HepG2 (cell line): ENCODE results near the gene INO80C. TPM values are rescaled to one million over a fixed set of nuclear protein-coding genes. Genes with fewer than 3 reads are reported as not detected.
A peak's percentile ranks its signal among the peaks of the same experiment; 100 is the strongest.

Experiments
- EP300 ChIP-seq, 3 experiments: sonication (generic) in 1 of 3; formaldehyde crosslinking in 1 of 3; IDR thresholded peaks; 2 replicates each; pipeline versions ENCODE4 v1.5.1 to v1.6.1; 2011 to 2020; ENCODE audit warnings: low read depth in 2 of 3, low read length in 2 of 3, borderline replicate concordance in 1 of 3, improper control_type of control experiment in 1 of 3, mild to moderate bottlenecking in 1 of 3, missing genetic modification reagents in 1 of 3, moderate library complexity in 1 of 3
- MAFK ChIP-seq, 2 experiments: IDR thresholded peaks in 1 of 2; conservative IDR thresholded peaks in 1 of 2; 2 replicates each; pipeline ENCODE4 v1.6.1; 2011; ENCODE audit warnings: improper control_type of control experiment in 2 of 2, low read length in 2 of 2
- MATR3 ChIP-seq: sonication (generic); formaldehyde crosslinking; IDR thresholded peaks from 2 replicates; pipeline ENCODE4 v1.4.0; 2020; ENCODE audit warnings: missing genetic modification reagents
- RBM22 ChIP-seq: fragments of 200-400 bp; formaldehyde crosslinking; optimal IDR thresholded peaks from 2 replicates; pipeline ENCODE3; 2017; ENCODE audit warnings: mild to moderate bottlenecking, low read length, moderate library complexity
- YEATS2 ChIP-seq: sonication (generic); formaldehyde crosslinking; IDR thresholded peaks from 2 replicates; pipeline ENCODE4 v1.4.0; 2020; ENCODE audit warnings: missing genetic modification reagents, borderline replicate concordance
- ZBTB21 ChIP-seq: sonication (generic); formaldehyde crosslinking; IDR thresholded peaks from 2 replicates; pipeline ENCODE4 v1.4.0; 2020; ENCODE audit warnings: missing genetic modification reagents
- ZBTB8A ChIP-seq: sonication (generic); formaldehyde crosslinking; IDR thresholded peaks from 2 replicates; pipeline ENCODE4 v1.4.0; 2020; ENCODE audit warnings: mild to moderate bottlenecking, low read depth, missing genetic modification reagents, borderline replicate concordance
- ZNF605 ChIP-seq: sonication (generic); formaldehyde crosslinking; IDR thresholded peaks from 2 replicates; pipeline ENCODE4 v1.8.0; 2022; ENCODE audit warnings: mild to moderate bottlenecking, missing genetic modification reagents
- polyA plus RNA-seq, 8 experiments: library from polyadenylated mRNA; depleted of rRNA in 3 of 8; stranded (reverse) in 7 of 8; unstranded in 1 of 8; fragments of >200 nt; fragmentation: Illumina TruSeq in 4 of 8; extraction: Trizol in 4 of 8; gene quantifications; 2 replicates each; pipeline versions ENCODE4 v1.2.1 to v1.2.3, GENCODE V29; 2011 to 2016; ENCODE audit warnings: low read depth in 4 of 8, missing spikeins in 1 of 8, mixed read lengths in 1 of 8; ENCODE audit not compliant: insufficient read depth in 1 of 8
- total RNA-seq, 5 experiments: library from RNA; depleted of rRNA; stranded (reverse); fragments of >200 nt; fragmentation: Illumina TruSeq; extraction: Trizol; gene quantifications; 2 replicates each; pipeline ENCODE4 v1.2.3, GENCODE V29; 2016; ENCODE audit warnings: low read depth in 1 of 5
- TF ChIP-seq, protein P1 (sequence below), 2 experiments: sonication (generic) in 1 of 2; formaldehyde crosslinking in 1 of 2; IDR thresholded peaks; 2 replicates each; pipeline versions ENCODE4 v1.5.1 to v1.6.1; 2011 to 2020; ENCODE audit warnings: borderline replicate concordance in 1 of 2, low read depth in 1 of 2, low read length in 1 of 2, mild to moderate bottlenecking in 1 of 2, missing genetic modification reagents in 1 of 2, moderate library complexity in 1 of 2
- TF ChIP-seq, protein P2 (sequence below): IDR thresholded peaks from 2 replicates; pipeline ENCODE4 v1.6.1; 2016
- TF ChIP-seq, protein P3 (sequence below): sonication (generic); formaldehyde crosslinking; IDR thresholded peaks from 2 replicates; pipeline ENCODE4 v1.5.1; 2020; ENCODE audit warnings: mild to moderate bottlenecking, missing genetic modification reagents, moderate library complexity
- TF ChIP-seq, protein P4 (sequence below): sonication (generic); formaldehyde crosslinking; IDR thresholded peaks from 2 replicates; pipeline ENCODE4 v1.4.0; 2020; ENCODE audit warnings: missing genetic modification reagents
- TF ChIP-seq, protein P5 (sequence below): sonication (generic); formaldehyde crosslinking; IDR thresholded peaks from 2 replicates; pipeline ENCODE4 v1.8.0; 2022; ENCODE audit warnings: low read depth, missing genetic modification reagents
- TF ChIP-seq, protein P6 (sequence below), 2 experiments: sonication (generic) in 1 of 2; formaldehyde crosslinking in 1 of 2; IDR thresholded peaks; 2 replicates each; pipeline versions ENCODE4 v1.4.0 to v1.6.1; 2018 to 2020; ENCODE audit warnings: missing genetic modification reagents in 2 of 2, borderline replicate concordance in 1 of 2, low read depth in 1 of 2, mild to moderate bottlenecking in 1 of 2, missing biosample characterization in 1 of 2

INO80C gene
- total and polyA plus RNA-seq, 2 of the 13 experiments (the other 11 are each of a cell fraction or from before 2014, with no cell fraction given) = 8.2 to 15.4 TPM

DNA sequence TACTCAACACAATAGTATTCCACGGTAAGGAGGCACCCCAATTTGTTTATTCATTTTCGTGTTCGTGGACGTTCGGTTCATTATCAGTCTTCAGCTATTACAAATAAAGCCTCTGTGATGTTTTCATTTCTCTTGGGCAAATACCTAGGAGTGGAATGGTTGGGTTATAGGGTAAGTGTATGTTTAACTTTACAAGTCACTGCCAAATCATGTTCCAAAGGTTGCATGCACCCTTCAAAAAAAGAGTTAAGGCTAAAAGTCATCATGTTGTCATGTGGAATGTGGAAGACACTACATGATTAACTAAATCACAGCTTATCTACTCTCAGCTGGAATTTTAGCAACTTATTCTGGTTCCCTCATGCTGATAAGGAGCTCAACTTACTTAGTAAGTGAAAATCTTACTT lies 15.8 kb downstream of the INO80C start (continued):
- TF ChIP-seq, protein P1, sequence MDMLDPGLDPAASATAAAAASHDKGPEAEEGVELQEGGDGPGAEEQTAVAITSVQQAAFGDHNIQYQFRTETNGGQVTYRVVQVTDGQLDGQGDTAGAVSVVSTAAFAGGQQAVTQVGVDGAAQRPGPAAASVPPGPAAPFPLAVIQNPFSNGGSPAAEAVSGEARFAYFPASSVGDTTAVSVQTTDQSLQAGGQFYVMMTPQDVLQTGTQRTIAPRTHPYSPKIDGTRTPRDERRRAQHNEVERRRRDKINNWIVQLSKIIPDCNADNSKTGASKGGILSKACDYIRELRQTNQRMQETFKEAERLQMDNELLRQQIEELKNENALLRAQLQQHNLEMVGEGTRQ (IDR thresholded peaks at IDR 0.05; ENCODE audit: low read depth, low read length) = no peak
- TF ChIP-seq, protein P1 (CRISPR knock-in tag; IDR thresholded peaks at IDR 0.05; ENCODE audit: borderline replicate concordance) = no peak
- TF ChIP-seq YEATS2 (CRISPR knock-in tag) = no peak
- TF ChIP-seq, protein P2, sequence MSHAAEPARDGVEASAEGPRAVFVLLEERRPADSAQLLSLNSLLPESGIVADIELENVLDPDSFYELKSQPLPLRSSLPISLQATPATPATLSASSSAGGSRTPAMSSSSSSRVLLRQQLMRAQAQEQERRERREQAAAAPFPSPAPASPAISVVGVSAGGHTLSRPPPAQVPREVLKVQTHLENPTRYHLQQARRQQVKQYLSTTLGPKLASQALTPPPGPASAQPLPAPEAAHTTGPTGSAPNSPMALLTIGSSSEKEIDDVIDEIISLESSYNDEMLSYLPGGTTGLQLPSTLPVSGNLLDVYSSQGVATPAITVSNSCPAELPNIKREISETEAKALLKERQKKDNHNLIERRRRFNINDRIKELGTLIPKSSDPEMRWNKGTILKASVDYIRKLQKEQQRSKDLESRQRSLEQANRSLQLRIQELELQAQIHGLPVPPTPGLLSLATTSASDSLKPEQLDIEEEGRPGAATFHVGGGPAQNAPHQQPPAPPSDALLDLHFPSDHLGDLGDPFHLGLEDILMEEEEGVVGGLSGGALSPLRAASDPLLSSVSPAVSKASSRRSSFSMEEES (CRISPR knock-in tag) = no peak
- no peak for TF ChIP-seq ZBTB8A
- TF ChIP-seq RBM22 = no peak
- TF ChIP-seq MAFK (conservative IDR thresholded peaks at IDR 0.05 in 1 of 2, IDR thresholded peaks at IDR 0.05 in 1 of 2; ENCODE audit: low read length in 2 of 2) = no peak
- TF ChIP-seq, protein P3, sequence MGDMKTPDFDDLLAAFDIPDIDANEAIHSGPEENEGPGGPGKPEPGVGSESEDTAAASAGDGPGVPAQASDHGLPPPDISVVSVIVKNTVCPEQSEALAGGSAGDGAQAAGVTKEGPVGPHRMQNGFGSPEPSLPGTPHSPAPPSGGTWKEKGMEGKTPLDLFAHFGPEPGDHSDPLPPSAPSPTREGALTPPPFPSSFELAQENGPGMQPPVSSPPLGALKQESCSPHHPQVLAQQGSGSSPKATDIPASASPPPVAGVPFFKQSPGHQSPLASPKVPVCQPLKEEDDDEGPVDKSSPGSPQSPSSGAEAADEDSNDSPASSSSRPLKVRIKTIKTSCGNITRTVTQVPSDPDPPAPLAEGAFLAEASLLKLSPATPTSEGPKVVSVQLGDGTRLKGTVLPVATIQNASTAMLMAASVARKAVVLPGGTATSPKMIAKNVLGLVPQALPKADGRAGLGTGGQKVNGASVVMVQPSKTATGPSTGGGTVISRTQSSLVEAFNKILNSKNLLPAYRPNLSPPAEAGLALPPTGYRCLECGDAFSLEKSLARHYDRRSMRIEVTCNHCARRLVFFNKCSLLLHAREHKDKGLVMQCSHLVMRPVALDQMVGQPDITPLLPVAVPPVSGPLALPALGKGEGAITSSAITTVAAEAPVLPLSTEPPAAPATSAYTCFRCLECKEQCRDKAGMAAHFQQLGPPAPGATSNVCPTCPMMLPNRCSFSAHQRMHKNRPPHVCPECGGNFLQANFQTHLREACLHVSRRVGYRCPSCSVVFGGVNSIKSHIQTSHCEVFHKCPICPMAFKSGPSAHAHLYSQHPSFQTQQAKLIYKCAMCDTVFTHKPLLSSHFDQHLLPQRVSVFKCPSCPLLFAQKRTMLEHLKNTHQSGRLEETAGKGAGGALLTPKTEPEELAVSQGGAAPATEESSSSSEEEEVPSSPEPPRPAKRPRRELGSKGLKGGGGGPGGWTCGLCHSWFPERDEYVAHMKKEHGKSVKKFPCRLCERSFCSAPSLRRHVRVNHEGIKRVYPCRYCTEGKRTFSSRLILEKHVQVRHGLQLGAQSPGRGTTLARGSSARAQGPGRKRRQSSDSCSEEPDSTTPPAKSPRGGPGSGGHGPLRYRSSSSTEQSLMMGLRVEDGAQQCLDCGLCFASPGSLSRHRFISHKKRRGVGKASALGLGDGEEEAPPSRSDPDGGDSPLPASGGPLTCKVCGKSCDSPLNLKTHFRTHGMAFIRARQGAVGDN = no peak
- peak in 1 of 2 experiments; percentile 76; a peak in 2 of 4 replicates for TF ChIP-seq EP300 (IDR thresholded peaks at IDR 0.05; ENCODE audit: low read depth in 2 of 2, low read length in 2 of 2)
- TF ChIP-seq EP300 (CRISPR knock-in tag; IDR thresholded peaks at IDR 0.05; ENCODE audit: borderline replicate concordance) = peak; percentile 19; the same call in 1 of the 2 replicates
- TF ChIP-seq, protein P4, sequence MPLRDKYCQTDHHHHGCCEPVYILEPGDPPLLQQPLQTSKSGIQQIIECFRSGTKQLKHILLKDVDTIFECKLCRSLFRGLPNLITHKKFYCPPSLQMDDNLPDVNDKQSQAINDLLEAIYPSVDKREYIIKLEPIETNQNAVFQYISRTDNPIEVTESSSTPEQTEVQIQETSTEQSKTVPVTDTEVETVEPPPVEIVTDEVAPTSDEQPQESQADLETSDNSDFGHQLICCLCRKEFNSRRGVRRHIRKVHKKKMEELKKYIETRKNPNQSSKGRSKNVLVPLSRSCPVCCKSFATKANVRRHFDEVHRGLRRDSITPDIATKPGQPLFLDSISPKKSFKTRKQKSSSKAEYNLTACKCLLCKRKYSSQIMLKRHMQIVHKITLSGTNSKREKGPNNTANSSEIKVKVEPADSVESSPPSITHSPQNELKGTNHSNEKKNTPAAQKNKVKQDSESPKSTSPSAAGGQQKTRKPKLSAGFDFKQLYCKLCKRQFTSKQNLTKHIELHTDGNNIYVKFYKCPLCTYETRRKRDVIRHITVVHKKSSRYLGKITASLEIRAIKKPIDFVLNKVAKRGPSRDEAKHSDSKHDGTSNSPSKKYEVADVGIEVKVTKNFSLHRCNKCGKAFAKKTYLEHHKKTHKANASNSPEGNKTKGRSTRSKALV (CRISPR knock-in tag) = no peak
- no peak for TF ChIP-seq ZNF605 (CRISPR knock-in tag)
- TF ChIP-seq, protein P5, sequence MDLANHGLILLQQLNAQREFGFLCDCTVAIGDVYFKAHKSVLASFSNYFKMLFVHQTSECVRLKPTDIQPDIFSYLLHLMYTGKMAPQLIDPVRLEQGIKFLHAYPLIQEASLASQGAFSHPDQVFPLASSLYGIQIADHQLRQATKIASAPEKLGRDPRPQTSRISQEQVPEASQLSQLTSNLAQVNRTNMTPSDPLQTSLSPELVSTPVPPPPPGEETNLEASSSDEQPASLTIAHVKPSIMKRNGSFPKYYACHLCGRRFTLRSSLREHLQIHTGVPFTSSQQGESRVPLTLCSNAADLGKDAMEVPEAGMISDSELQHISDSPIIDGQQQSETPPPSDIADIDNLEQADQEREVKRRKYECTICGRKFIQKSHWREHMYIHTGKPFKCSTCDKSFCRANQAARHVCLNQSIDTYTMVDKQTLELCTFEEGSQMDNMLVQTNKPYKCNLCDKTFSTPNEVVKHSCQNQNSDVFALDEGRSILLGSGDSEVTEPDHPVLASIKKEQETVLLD = no peak
- TF ChIP-seq, protein P6, sequence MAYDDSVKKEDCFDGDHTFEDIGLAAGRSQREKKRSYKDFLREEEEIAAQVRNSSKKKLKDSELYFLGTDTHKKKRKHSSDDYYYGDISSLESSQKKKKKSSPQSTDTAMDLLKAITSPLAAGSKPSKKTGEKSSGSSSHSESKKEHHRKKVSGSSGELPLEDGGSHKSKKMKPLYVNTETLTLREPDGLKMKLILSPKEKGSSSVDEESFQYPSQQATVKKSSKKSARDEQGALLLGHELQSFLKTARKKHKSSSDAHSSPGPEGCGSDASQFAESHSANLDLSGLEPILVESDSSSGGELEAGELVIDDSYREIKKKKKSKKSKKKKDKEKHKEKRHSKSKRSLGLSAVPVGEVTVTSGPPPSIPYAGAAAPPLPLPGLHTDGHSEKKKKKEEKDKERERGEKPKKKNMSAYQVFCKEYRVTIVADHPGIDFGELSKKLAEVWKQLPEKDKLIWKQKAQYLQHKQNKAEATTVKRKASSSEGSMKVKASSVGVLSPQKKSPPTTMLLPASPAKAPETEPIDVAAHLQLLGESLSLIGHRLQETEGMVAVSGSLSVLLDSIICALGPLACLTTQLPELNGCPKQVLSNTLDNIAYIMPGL (CRISPR knock-in tag; IDR thresholded peaks at IDR 0.05; ENCODE audit: borderline replicate concordance in 1 of 2, low read depth in 1 of 2) = no peak
- no peak for TF ChIP-seq MATR3 (CRISPR knock-in tag)
- no peak for TF ChIP-seq ZBTB21
